Calu3 (cell line): ENCODE data around the gene MBP. TPM values are rescaled to one million over a fixed set of nuclear protein-coding genes. Genes with fewer than 3 reads are reported as not detected.

Experiments used
- BruUV-seq: library from RNA; stranded (reverse); fragments of 400-500 nt; replicated peaks from 2 replicates; lab custom pipeline; 2021; lab: Mats Ljungman, UMichigan
- CTCF ChIA-PET: fragments of 300-600 bp; sonication (Branson Sonifier 250); formaldehyde crosslinking; loops from one replicate; lab custom pipeline; 2022; ENCODE audit warnings: antibody characterized with exemption; lab: Charles Lee
- DNase-seq: peaks from one replicate; pipeline ENCODE4 v3.0.0; 2022
- H3K27ac Mint-ChIP-seq: one replicate; pipeline ENCODE4 v1.8.0; 2022; ENCODE audit warnings: mixed read lengths; ENCODE audit not compliant: unreplicated experiment
- H3K27me3 Mint-ChIP-seq: one replicate; pipeline ENCODE4 v1.8.0; 2022; ENCODE audit warnings: mixed read lengths; ENCODE audit not compliant: unreplicated experiment
- H3K36me3 Mint-ChIP-seq: one replicate; pipeline ENCODE4 v1.8.0; 2022; ENCODE audit warnings: mild to moderate bottlenecking, moderate library complexity, mixed read lengths; ENCODE audit not compliant: insufficient read depth, unreplicated experiment
- H3K4me1 Mint-ChIP-seq: one replicate; pipeline ENCODE4 v1.8.0; 2022; ENCODE audit warnings: mild to moderate bottlenecking, low read depth, mixed read lengths; ENCODE audit not compliant: unreplicated experiment
- H3K4me3 Mint-ChIP-seq: one replicate; pipeline ENCODE4 v1.8.0; 2022; ENCODE audit warnings: mild to moderate bottlenecking, low read depth, moderate library complexity, mixed read lengths; ENCODE audit not compliant: unreplicated experiment
- H3K9me3 Mint-ChIP-seq: one replicate; pipeline ENCODE4 v1.8.0; 2022; ENCODE audit warnings: low read depth, mixed read lengths; ENCODE audit not compliant: unreplicated experiment
- intact Hi-C: fragments of 100-400 bp; cut with micrococcal nuclease; formaldehyde crosslinking; loops from one replicate; pipeline ENCODE4 v1.10.0; 2022; ENCODE audit not compliant: unreplicated experiment
- total RNA-seq: library from RNA; stranded (reverse); gene quantifications from 2 replicates; pipeline ENCODE4 v1.2.3, GENCODE V29; 2022
- TF ChIP-seq, protein P1 (sequence below): fragments of 200-600 bp; IDR thresholded peaks from one replicate; pipeline ENCODE4 v1.8.0; 2022; ENCODE audit warnings: antibody characterized with exemption; ENCODE audit not compliant: unreplicated experiment

The MBP gene
- total RNA-seq, 1 experiment from 2014 or later: 221 TPM

DNA sequence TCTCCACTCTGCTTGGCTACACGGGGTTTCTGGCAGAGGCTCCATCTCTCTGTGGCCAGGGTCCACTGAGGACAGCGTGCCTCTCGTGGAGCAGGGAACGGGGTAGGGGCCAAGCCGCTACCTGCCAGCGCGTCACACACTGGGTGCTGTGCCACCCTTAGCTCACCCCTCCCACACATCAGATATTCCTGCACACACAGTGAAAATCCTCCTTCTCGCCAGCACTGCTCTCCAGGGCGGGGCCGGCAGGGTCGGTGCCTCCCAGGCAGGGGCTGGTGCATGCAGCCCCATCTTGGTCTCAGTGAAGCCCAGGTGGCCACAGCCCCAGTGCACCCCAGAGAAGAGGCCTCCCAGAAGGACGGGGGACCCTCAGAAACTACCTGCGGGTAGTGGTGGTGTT, 124.6 kb downstream of the MBP start:
- Mint-ChIP-seq H3K9me3 (no peaks in the 10 kb centered on the region), H3K4me1 (no peaks in the 10 kb centered on the region), H3K36me3 (peaks cover 52% of the 10 kb centered on the region), H3K27me3 (no peaks in the 10 kb centered on the region), H3K4me3 (no peak overlapping the region), H3K27ac (no peak overlapping the region)
- TF ChIP-seq, protein P1, sequence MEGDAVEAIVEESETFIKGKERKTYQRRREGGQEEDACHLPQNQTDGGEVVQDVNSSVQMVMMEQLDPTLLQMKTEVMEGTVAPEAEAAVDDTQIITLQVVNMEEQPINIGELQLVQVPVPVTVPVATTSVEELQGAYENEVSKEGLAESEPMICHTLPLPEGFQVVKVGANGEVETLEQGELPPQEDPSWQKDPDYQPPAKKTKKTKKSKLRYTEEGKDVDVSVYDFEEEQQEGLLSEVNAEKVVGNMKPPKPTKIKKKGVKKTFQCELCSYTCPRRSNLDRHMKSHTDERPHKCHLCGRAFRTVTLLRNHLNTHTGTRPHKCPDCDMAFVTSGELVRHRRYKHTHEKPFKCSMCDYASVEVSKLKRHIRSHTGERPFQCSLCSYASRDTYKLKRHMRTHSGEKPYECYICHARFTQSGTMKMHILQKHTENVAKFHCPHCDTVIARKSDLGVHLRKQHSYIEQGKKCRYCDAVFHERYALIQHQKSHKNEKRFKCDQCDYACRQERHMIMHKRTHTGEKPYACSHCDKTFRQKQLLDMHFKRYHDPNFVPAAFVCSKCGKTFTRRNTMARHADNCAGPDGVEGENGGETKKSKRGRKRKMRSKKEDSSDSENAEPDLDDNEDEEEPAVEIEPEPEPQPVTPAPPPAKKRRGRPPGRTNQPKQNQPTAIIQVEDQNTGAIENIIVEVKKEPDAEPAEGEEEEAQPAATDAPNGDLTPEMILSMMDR: no peak
- intact Hi-C loops: loop anchor here (10.0 kb wide), 1 partner anchor 387 kb away; no protein-coding TSS in a partner anchor
- CTCF ChIA-PET: interaction anchor here (0.5 kb wide), 1 partner anchor 1132 kb away, joined by 3 read pairs; no protein-coding TSS in a partner anchor
- no peak for DNase-seq
- BruUV-seq: no TSS peak

DNA sequence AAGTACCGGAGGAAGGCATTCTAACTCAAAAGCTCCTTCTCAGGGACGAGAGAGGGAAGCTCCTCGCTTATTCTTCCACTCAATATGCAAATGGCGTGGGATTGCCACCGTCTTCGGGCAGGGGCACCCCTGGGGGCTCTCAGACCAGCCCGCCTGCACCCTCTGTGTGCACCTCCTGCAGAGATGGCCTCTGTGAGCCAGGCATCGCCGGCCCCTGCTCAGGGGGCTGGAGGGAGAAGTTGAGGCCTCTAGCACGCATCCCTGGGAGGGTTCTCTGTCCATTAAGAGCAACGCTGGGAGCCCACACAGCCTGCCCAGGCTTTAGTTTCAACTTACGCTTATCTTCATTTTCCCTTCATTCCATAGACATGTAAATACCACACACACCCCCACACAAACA, 125.3 kb downstream of the MBP start:
- no peak for DNase-seq
- Mint-ChIP-seq H3K27ac (no peak overlapping the region), H3K36me3 (peaks cover 50% of the 10 kb centered on the region), H3K27me3 (no peaks in the 10 kb centered on the region), H3K4me1 (no peaks in the 10 kb centered on the region), H3K4me3 (no peak overlapping the region), H3K9me3 (no peaks in the 10 kb centered on the region)
- TF ChIP-seq, protein P1: no peak
- intact Hi-C loops: loop anchor here (10.0 kb wide), 1 partner anchor 388 kb away; no protein-coding TSS in a partner anchor
- CTCF ChIA-PET: interaction anchor here (0.6 kb wide), 1 partner anchor 27 kb away, joined by 3 read pairs; no protein-coding TSS in a partner anchor
- BruUV-seq: no TSS peak

DNA sequence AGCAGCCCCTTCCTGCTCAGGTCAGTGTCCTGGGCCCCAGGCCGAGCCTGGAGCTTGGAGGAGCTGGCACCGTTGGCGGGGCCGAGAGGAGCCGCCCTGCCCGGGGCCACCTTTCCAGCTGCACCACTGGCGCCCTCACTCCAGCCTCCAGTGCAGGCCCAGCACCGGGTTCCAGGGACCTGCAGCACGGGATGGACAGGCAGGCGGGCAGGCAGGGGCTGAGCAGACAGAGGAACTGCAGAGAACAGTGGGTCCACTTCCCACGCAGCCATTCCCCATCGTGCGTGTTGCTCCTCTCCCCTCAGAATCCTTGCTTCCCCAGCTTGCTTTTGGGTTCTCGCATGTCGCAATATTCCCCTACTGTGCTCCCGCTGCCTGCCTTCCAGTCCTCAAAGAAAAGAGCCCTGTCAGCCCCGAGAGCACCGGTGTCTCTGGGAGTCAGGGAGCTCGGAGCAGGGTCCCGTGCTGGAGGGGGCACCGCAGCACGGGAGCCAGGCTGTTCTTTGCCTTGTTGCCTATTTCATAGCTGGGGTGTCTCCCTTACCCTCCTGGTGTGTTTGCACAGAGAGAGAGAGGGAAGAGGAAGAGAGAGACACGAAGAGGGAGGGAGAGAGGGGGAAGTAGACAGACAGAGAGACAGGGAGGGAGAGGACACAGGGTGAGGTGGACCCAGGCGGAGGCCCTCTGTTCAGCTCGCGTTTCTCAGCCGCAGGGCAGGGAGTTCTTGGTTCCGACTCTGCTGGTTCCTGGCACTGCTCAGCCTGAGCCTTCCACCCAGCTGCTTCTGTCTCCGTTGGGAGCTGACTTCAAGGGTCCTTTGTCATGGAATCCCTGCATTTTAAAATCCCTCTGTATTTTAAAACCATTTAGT, 126.0 kb downstream of the MBP start:
- H3K4me3 Mint-ChIP-seq: no peak overlapping the region
- no peaks in the 10 kb centered on the region for H3K27me3 Mint-ChIP-seq
- DNase-seq: no peak
- H3K9me3 Mint-ChIP-seq: no peaks in the 10 kb centered on the region
- intact Hi-C loops: loop anchor here (10.0 kb wide), 1 partner anchor 388 kb away; no protein-coding TSS in a partner anchor
- H3K27ac Mint-ChIP-seq: peak overlapping the region; percentile 6
- BruUV-seq: no TSS peak
- peaks cover 43% of the 10 kb centered on the region for H3K36me3 Mint-ChIP-seq
- H3K4me1 Mint-ChIP-seq: no peaks in the 10 kb centered on the region
- CTCF ChIA-PET: interaction anchor here (0.6 to 0.9 kb wide), 2 partner anchors 10 to 27 kb away, joined by 3 to 7 read pairs; no protein-coding TSS in a partner anchor
- TF ChIP-seq, protein P1: no peak

DNA sequence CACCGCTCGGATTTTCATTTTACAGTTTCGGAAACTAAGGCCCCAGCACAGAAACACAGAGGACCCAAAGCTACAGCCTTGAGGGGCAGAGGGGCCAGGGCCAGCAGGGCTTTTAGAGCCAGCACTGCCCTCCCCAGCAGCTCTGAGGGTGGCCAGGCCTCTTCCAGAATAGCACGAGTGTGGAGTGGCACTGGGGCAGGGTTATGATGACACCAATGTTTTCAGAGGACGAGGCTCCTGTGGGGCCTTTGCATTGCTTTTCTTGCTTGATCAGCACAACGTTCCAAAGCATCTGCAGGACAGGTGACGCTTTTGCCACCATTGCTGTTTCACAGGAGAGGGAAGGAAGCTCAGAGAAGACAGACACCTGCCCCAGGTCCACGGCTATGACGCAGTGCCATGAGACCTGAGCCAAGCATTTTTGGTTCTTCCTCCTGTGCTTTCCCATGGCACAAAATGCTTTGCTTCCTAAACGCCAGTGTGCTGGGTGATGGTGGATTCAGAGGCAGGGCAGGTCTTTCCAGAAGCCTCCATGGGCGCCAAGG, 126.9 kb downstream of the MBP start:
- Mint-ChIP-seq H3K36me3 (peaks cover 35% of the 10 kb centered on the region), H3K9me3 (no peaks in the 10 kb centered on the region), H3K27ac (no peak overlapping the region), H3K27me3 (no peaks in the 10 kb centered on the region), H3K4me1 (no peaks in the 10 kb centered on the region), H3K4me3 (no peak overlapping the region)
- CTCF ChIA-PET: interaction anchor here (0.9 kb wide), 1 partner anchor 11 kb away, joined by 7 read pairs; no protein-coding TSS in a partner anchor
- TF ChIP-seq, protein P1: no peak
- intact Hi-C loops: loop anchor here (10.0 kb wide), 1 partner anchor 389 kb away; no protein-coding TSS in a partner anchor
- no TSS peak for BruUV-seq
- DNase-seq: no peak
